Measurements from ENCODE around the gene PRTG. TPM values are rescaled to one million over a fixed set of nuclear protein-coding genes. Genes with fewer than 3 reads are reported as not detected.

PRTG gene
- total and polyA plus RNA-seq, 2 donors (not counting 1 experiment from before 2014, with no cell fraction given): 2.1 to 4.0 TPM

GRCh38 chr15:55768670-55769185, 25.8 kb upstream of the PRTG start:
- H3K79me2 ChIP-seq (ENCODE audit: control insufficient read depth, insufficient read depth, low read length): no peaks in the 10 kb centered on the region
- H3K27ac ChIP-seq (ENCODE audit: insufficient read depth, low read length): no peak overlapping the region
- TF ChIP-seq EZH2 (IDR thresholded peaks at IDR 0.05; ENCODE audit: low read length, missing control alignments) (no peak), CTCF (conservative IDR thresholded peaks at IDR 0.05 in 1 of 2, IDR thresholded peaks at IDR 0.05 in 1 of 2; ENCODE audit: low read depth in 1 of 2, low read length in 2 of 2) (no peak)
- no peaks in the 10 kb centered on the region for H3K9me3 ChIP-seq (ENCODE audit: control insufficient read depth, insufficient read depth, low read depth, low read length)
- H4K20me1 ChIP-seq (ENCODE audit: control insufficient read depth, extremely low read depth, insufficient read depth, low read length): no peaks in the 10 kb centered on the region
- no peaks in the 10 kb centered on the region for H3K4me1 ChIP-seq (ENCODE audit: control insufficient read depth, extremely low read depth, insufficient read depth, low read length)
- H3K27me3 ChIP-seq (ENCODE audit: control insufficient read depth, insufficient read depth, low read length): peaks cover 2% of the 10 kb centered on the region
- H3K4me3 ChIP-seq (replicated peaks in 1 of 4; ENCODE audit: control extremely low read depth in 1 of 4, insufficient read depth in 1 of 4, low read depth in 3 of 4, low read length in 4 of 4): no peak overlapping the region
- DNase-seq (ENCODE audit: low read depth in 2 of 2): no peak
- no peak overlapping the region for H3K4me2 ChIP-seq (ENCODE audit: extremely low read depth, insufficient read depth, low read length)
- no peak overlapping the region for H2AFZ ChIP-seq (ENCODE audit: low read length)
- H3K36me3 ChIP-seq (ENCODE audit: control insufficient read depth, insufficient read depth, low read length): no peaks in the 10 kb centered on the region
- H3K9ac ChIP-seq (ENCODE audit: insufficient read depth, low read length): no peak overlapping the region

GRCh38 chr15:55766676-55767075, 23.7 kb upstream of the PRTG start:
- no peak overlapping the region for H3K4me3 ChIP-seq (replicated peaks in 1 of 4; ENCODE audit: control extremely low read depth in 1 of 4, insufficient read depth in 1 of 4, low read depth in 3 of 4, low read length in 4 of 4)
- no peak overlapping the region for H3K9ac ChIP-seq (ENCODE audit: insufficient read depth, low read length)
- H3K4me1 ChIP-seq (ENCODE audit: control insufficient read depth, extremely low read depth, insufficient read depth, low read length): no peaks in the 10 kb centered on the region
- no peak overlapping the region for H3K4me2 ChIP-seq (ENCODE audit: extremely low read depth, insufficient read depth, low read length)
- H4K20me1 ChIP-seq (ENCODE audit: control insufficient read depth, extremely low read depth, insufficient read depth, low read length): no peaks in the 10 kb centered on the region
- H3K27ac ChIP-seq (ENCODE audit: insufficient read depth, low read length): no peak overlapping the region
- no peaks in the 10 kb centered on the region for H3K36me3 ChIP-seq (ENCODE audit: control insufficient read depth, insufficient read depth, low read length)
- peaks cover 2% of the 10 kb centered on the region for H3K27me3 ChIP-seq (ENCODE audit: control insufficient read depth, insufficient read depth, low read length)
- H2AFZ ChIP-seq (ENCODE audit: low read length): no peak overlapping the region
- H3K9me3 ChIP-seq (ENCODE audit: control insufficient read depth, insufficient read depth, low read depth, low read length): no peaks in the 10 kb centered on the region
- TF ChIP-seq EZH2 (IDR thresholded peaks at IDR 0.05; ENCODE audit: low read length, missing control alignments) (no peak), CTCF (conservative IDR thresholded peaks at IDR 0.05 in 1 of 2, IDR thresholded peaks at IDR 0.05 in 1 of 2; ENCODE audit: low read depth in 1 of 2, low read length in 2 of 2) (no peak)
- DNase-seq (ENCODE audit: low read depth in 2 of 2): no peak
- no peaks in the 10 kb centered on the region for H3K79me2 ChIP-seq (ENCODE audit: control insufficient read depth, insufficient read depth, low read length)

GRCh38 chr15:55764398-55764797, 21.4 kb upstream of the PRTG start:
- Histone ChIP-seq H3K4me3 (replicated peaks in 1 of 4; ENCODE audit: control extremely low read depth in 1 of 4, insufficient read depth in 1 of 4, low read depth in 3 of 4, low read length in 4 of 4) (no peak overlapping the region), H3K27ac (ENCODE audit: insufficient read depth, low read length) (no peak overlapping the region), H3K79me2 (ENCODE audit: control insufficient read depth, insufficient read depth, low read length) (no peaks in the 10 kb centered on the region), H4K20me1 (ENCODE audit: control insufficient read depth, extremely low read depth, insufficient read depth, low read length) (no peaks in the 10 kb centered on the region), H3K4me1 (ENCODE audit: control insufficient read depth, extremely low read depth, insufficient read depth, low read length) (no peaks in the 10 kb centered on the region), H3K27me3 (ENCODE audit: control insufficient read depth, insufficient read depth, low read length) (peaks cover 2% of the 10 kb centered on the region), H3K9ac (ENCODE audit: insufficient read depth, low read length) (no peak overlapping the region), H3K4me2 (ENCODE audit: extremely low read depth, insufficient read depth, low read length) (no peak overlapping the region), H2AFZ (ENCODE audit: low read length) (no peak overlapping the region), H3K9me3 (ENCODE audit: control insufficient read depth, insufficient read depth, low read depth, low read length) (no peaks in the 10 kb centered on the region), H3K36me3 (ENCODE audit: control insufficient read depth, insufficient read depth, low read length) (no peaks in the 10 kb centered on the region)
- DNase-seq (ENCODE audit: low read depth in 2 of 2): no peak
- TF ChIP-seq CTCF (conservative IDR thresholded peaks at IDR 0.05 in 1 of 2, IDR thresholded peaks at IDR 0.05 in 1 of 2; ENCODE audit: low read depth in 1 of 2, low read length in 2 of 2) (no peak), EZH2 (IDR thresholded peaks at IDR 0.05; ENCODE audit: low read length, missing control alignments) (no peak)

Measured in fibroblast of lung (primary cell).